GM12801 (cell line): Measurements from ENCODE around the gene ATOX1.

ENCODE experiments used
- CTCF ChIP-seq: IDR thresholded peaks from one replicate; pipeline ENCODE4 v1.5.1; 2011; ENCODE audit warnings: control low read depth; ENCODE audit not compliant: insufficient read length; ENCODE audit errors: extremely low read depth

ATOX1 gene

GRCh38 chr5:151772846-151773561 lies 14.6 kb upstream of the ATOX1 start:
- no peak for TF ChIP-seq CTCF

- TF ChIP-seq CTCF, result no peak
Observed at GRCh38 chr5:151772029-151772845, 13.8 kb upstream of the ATOX1 start.

GRCh38 chr5:151771259-151772028 lies 13.0 kb upstream of the ATOX1 start, which contains the start of gene G3BP1:
G3BP1 (plus strand) TSS chr5:151771954; CDS start chr5:151786621, 14,667 bp downstream.
- TF ChIP-seq CTCF, result no peak

GRCh38 chr5:151770383-151771258 lies 12.2 kb upstream of the ATOX1 start:
- no peak for TF ChIP-seq CTCF

GRCh38 chr5:151766975-151767374 lies 8.5 kb upstream of the ATOX1 start:
- no peak for TF ChIP-seq CTCF

GRCh38 chr5:151764801-151765200 lies 6.4 kb upstream of the ATOX1 start:
- TF ChIP-seq CTCF, result no peak
